ENCODE data around the gene TECPR1.

The TECPR1 gene

DNA sequence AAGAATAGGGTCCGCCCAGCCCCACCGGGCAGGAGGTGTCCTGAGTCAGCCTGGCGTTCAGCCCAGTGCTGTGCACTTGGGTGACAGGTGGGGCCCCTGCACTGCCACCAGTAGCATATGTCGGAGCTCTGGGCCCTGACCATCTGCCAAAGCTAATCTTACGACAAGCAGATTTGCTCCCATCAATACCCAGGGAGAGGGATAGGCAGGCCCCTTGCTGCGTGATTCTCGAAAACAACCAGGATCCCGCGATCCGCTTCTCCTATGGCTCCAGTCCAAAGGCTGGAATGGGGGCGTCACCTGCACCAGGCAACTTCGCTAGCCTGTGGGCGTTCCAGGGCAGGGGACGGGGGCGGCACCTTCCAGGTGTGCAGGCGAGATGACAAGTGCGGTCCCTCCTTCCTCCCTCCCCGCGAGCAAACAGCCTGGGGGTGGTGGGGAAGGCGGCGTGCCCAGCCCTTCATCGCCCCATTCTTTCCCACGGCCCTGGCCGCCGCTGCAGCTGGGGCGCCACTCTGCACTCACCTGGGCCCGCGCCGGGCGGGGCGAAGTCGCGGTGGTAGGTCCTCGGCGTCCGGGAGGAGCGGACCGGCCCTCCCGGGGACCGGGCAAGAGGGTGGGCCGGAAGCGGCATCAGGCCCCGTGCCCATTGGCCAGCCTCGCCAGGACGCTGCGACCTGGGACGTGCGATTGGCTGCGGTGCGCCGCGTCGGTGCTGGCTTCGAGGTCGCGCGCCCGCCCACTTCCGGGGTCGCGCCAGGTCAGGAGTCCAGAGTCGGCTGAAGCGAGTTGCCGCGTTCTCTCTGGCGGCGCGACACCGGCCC is at the start of gene TECPR1:
Gene TECPR1 (minus strand): TSS at position 632 of the 824 bp plus-strand sequence. CDS start 6,086 bp downstream, outside the sequence.
- DNase-seq = peak; percentile 54 to 98 (median 90)

DNA sequence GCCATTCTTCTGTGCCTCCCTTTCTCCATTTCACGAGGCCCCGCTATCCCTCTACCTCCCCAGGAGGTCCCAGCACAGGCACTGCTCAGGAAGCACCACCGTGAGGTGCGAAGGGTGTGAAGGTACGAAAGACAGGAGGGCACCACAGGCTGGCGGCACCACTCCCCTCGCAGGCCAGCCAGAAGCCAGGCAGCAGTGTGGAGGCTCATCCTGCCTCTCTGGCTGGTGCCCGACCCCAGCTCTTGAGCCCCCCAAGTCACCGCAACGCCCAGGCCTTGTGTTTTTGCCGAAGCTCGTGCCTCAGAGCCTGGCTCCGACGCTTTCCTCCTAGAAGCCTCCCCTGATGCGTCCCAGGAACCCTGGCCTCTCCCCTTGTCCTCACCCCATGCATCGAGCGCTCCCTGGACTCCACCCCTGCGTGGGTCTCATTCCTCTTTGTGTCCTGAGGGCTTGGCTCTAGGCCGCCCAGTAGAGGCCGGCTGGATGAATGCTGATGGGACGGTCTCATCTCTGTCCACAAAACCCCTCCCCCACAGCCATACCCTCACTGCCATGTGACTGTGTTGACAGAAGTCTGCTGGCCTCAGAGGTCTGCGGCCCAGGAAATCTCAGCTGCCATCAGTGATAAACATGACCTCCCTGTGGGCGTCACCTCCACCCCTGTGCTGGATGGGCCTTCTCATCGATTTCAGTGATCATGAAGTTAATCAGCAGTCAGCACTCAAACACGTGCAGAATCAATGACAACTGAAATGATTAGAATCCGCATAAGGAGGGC is 48.8 kb upstream of the TECPR1 start:
- no peak for DNase-seq

DNA sequence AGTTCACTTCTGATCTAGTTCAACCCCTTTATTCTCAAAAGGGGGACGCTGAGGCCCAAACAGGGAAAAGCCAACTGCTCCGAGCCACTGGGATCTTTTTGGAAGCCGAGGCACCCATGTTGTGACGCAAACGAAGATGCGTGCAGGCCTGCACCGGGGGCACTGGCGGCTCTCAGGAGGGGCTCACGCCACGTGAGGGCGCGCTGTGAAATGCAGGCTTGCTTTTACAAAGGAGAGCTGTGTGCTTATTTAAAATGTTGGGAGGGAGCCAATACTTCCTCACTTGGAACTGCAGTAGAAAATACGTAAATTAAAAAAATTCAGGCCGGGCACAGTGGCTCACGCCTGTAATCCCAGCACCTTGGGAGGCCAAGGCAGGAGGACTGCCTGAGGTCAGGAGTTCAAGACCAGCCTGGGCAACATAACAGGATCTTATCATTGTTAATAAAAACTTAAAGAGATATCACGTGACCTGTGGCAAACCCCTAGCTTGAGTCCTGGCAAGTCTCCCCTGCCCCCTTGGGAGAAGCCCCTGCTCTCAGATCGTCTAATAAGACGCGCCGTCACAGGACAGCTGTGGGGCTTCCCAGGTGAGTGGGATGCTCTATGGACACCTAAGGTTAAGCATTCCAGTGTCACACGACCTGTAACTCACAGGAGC is 45.7 kb upstream of the TECPR1 start:
- DNase-seq = no peak

- no peak for DNase-seq
Observed at GRCh38 chr7:98296833-98297232, 44.8 kb upstream of the TECPR1 start.

DNA sequence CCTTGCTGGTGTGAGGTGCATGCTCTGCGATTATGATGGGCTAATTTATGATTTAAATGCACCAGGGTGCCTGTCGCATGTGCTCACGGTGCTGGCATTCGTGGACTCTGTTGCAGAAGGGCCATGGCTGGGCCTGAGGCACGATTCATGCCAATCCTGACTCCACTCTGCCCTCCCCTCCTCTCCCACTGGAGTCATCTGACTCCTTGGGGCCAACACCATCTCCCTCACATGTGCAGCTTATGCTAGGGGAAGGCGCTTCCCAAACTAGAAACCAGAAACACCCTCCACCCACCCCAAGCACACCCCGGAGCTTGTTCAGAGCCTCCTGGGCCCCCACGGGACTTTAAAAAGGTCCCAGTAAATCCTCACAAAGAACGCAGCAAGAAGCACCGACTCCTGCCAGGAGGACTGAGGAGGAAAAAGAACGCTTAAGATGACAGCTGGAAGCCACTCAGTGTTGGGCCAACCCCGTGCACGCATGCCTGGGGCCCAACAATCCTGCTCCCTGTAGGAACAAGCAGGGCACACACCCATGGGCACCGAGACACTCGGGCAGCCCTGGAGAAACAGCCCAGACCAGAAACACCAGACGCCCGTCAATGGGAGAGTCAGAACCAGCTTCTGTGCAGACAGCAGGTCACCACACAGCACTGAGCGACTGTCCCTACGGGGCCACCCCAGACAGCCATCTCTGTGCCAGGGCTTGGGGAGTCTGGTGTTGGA is 43.6 kb upstream of the TECPR1 start:
- DNase-seq = no peak

- DNase-seq = peak in 14 of 56 donors; percentile 8 to 48 (median 26)
Observed at GRCh38 chr7:98294798-98295382, 42.9 kb upstream of the TECPR1 start.

- DNase-seq = no peak
Observed at GRCh38 chr7:98294326-98294725, 42.3 kb upstream of the TECPR1 start.

DNA sequence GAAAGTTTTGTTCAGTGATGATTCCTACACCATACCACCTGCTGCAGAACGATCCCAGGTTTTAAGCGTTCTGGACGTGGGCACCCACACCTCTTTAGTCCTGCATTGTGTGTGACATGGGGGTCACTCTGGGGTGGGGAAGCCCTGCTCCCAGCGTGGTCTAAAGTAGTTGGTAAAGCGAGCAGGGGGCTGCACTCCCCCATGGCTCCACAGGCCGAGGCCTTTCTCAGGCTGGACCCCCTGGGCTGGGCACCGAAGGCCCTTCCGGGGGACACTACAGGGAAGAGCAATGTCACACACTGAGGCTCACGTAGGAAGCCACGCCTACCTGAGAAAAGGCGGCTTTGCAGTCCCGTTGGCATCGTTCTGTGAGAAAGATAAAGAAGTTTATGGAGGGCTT is 41.7 kb upstream of the TECPR1 start:
- DNase-seq = no peak

- DNase-seq = no peak
Observed at GRCh38 chr7:98293265-98293664, 41.2 kb upstream of the TECPR1 start.

DNA sequence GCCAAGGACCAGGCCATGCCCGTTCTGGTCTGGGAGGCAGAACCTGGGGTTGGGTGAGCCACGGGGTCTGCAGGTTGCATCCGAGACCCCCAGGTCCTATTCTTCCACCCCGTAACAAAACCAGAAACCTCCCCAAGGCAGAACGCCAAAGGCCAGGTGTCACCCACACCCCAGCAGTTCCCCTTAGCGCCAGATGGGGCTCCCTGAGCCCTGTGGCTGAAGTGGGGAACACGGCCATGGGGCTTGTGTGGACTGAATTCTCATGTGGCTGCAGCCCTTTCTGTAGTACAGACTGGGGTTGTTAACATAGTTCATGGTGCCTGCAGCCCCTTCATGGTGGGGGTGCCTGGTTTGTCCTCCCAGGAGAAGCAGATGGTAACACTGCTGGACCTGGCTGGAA is 39.7 kb upstream of the TECPR1 start:
- no peak for DNase-seq

GRCh38 chr7:98289333-98289875 is 37.4 kb upstream of the TECPR1 start:
- no peak for DNase-seq

DNA sequence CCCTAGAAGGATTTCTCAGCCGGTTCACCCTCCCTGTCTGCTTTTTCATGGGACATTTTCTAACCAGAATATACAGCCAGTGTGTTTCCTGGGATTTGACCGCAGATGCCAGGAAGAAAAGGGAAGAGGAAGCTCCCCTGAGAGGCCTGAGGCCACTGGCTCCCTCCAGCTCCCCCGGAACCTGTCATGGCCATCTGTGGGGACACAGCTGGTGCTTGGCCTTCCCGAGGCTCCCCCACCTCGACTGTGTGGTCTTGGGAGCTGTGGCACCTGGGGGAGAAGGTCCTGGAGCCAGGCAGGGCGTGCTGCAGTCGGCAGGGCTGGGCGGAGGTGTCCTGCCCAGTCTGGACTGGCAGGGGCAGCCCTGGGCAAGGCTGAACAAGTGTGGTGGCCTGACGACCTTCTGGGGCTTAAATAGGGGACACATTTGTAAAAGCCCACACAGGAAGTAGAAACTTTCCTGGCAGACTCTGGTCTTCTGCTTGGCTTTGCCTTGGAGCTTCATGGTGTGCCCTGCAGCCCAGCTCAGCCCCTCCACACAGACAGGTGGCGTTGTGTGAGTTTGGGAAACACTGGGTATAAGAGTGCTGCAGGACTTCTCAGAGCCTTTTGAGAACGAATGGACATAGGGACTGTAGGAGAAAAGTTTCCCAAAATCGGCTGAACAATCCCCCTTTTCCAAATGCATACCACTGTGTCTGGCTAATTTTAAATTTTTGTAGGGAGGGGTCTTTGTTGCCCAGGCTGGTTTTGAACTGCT is 36.2 kb upstream of the TECPR1 start:
- DNase-seq = no peak

- DNase-seq = peak in 2 of 56 donors; percentile 9 to 11
Observed at GRCh38 chr7:98287486-98287959, 35.5 kb upstream of the TECPR1 start.

GRCh38 chr7:98286701-98287485 is 34.9 kb upstream of the TECPR1 start:
- peak in 1 of 56 donors; percentile 14 for DNase-seq

GRCh38 chr7:98286093-98286539 is 34.1 kb upstream of the TECPR1 start:
- DNase-seq = peak in 10 of 56 donors; percentile 2 to 33 (median 14)

- DNase-seq = no peak
Observed at GRCh38 chr7:98285157-98286092, 33.4 kb upstream of the TECPR1 start.

DNA sequence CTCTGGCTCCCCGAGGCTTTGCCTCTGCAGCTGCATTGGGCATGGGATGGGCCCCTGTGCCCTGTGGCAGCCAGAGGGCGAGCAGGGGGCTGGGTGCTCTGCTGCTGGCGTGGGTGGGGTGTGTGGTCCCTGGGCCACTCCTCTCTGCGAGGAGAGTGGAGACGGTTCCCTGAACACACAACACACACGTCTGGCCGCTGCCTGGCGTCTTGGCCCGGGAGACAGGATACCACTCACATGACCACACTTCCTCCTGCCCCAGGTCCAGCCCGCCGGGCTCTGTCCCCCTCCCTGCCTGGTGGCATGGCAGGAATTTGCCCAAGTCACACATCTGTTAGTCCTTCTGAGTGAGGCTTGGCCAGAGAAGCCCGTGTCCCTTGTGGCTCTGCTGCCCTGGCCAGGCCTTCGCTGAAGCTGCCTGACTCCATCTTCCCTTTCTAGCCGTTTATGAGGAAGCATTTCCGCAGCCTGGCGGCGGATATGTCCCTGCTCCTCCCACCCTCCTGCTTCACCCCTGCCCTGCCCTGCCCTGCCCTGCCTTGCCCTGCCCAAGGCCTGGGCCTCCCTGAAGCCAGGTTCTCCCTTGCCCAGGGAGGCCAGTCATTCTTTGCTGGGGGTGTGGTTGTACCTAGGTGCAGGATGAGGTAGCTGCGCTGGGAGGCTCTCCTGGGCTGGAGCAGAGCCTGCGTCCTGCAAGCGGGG is 32.5 kb upstream of the TECPR1 start:
- peak in 18 of 56 donors; percentile 6 to 33 (median 23) for DNase-seq

Data from amygdala (tissue), 56 donors.